HepG2 (cell line): ENCODE measurements around the gene CCDC88B. TPM values are rescaled to one million over a fixed set of nuclear protein-coding genes. Genes with fewer than 3 reads are reported as not detected.

Experiments used
- AGO1 ChIP-seq: fragments of 200-400 bp; formaldehyde crosslinking; IDR thresholded peaks from 2 replicates; pipeline ENCODE4 v1.6.1; 2017; ENCODE audit warnings: mild to moderate bottlenecking, low read depth, low read length, moderate library complexity; ENCODE audit not compliant: poor library complexity, severe bottlenecking
- ATF1 ChIP-seq: IDR thresholded peaks from 2 replicates; pipeline ENCODE4 v1.6.1; 2016; ENCODE audit warnings: mild to moderate bottlenecking, control low read depth
- CBX2 ChIP-seq, 2 experiments: fragments of 200-600 bp in 1 of 2; sonication (generic); formaldehyde crosslinking in 1 of 2; IDR thresholded peaks; 2 replicates each; pipeline versions ENCODE4 v1.7.0 to v1.8.1; 2018 to 2022; ENCODE audit warnings: low read depth in 2 of 2, low read length in 1 of 2, mild to moderate bottlenecking in 1 of 2, missing genetic modification reagents in 1 of 2
- ESRRA ChIP-seq: sonication (generic); formaldehyde crosslinking; IDR thresholded peaks from 2 replicates; pipeline ENCODE4 v1.5.1; 2020; ENCODE audit warnings: mild to moderate bottlenecking, low read depth, missing genetic modification reagents
- HCFC1 ChIP-seq: fragments of 150-350 bp; IDR thresholded peaks from 2 replicates; pipeline ENCODE4 v1.6.1; 2014; ENCODE audit warnings: low read depth, low read length
- HNRNPH1 ChIP-seq: fragments of 200-400 bp; formaldehyde crosslinking; optimal IDR thresholded peaks from 2 replicates; pipeline ENCODE3; 2017; ENCODE audit warnings: mild to moderate bottlenecking, low read depth, low read length
- MIER2 ChIP-seq: IDR thresholded peaks from 2 replicates; pipeline ENCODE4 v1.6.1; 2016; ENCODE audit warnings: missing biosample characterization, missing genetic modification reagents
- MZF1 ChIP-seq: sonication (generic); formaldehyde crosslinking; IDR thresholded peaks from 2 replicates; pipeline ENCODE4 v1.8.1; 2023; ENCODE audit warnings: mild to moderate bottlenecking, missing genetic modification reagents, borderline replicate concordance
- NR2F6 ChIP-seq, 2 experiments: IDR thresholded peaks; 2 replicates each; pipeline ENCODE4 v1.6.1; 2016; ENCODE audit warnings: antibody characterized with exemption in 1 of 2, mild to moderate bottlenecking in 1 of 2
- PAWR ChIP-seq: sonication (generic); formaldehyde crosslinking; IDR thresholded peaks from 2 replicates; pipeline ENCODE4 v1.4.0; 2020; ENCODE audit warnings: missing genetic modification reagents, mild to moderate bottlenecking, borderline replicate concordance
- SALL1 ChIP-seq: sonication (generic); formaldehyde crosslinking; IDR thresholded peaks from 2 replicates; pipeline ENCODE4 v1.8.0; 2022; ENCODE audit warnings: mild to moderate bottlenecking, missing genetic modification reagents
- SCMH1 ChIP-seq: sonication (generic); formaldehyde crosslinking; IDR thresholded peaks from 2 replicates; pipeline ENCODE4 v1.9.0; 2021; ENCODE audit warnings: missing genetic modification reagents, mild to moderate bottlenecking, borderline replicate concordance
- SP4 ChIP-seq: sonication (generic); formaldehyde crosslinking; IDR thresholded peaks from 2 replicates; pipeline ENCODE4 v1.8.1; 2023; ENCODE audit warnings: mild to moderate bottlenecking, missing genetic modification reagents
- SPEN ChIP-seq: sonication (generic); formaldehyde crosslinking; IDR thresholded peaks from 2 replicates; pipeline ENCODE4 v1.5.1; 2020; ENCODE audit warnings: low read depth, mild to moderate bottlenecking, missing genetic modification reagents
- SRSF4 ChIP-seq: fragments of 200-400 bp; formaldehyde crosslinking; IDR thresholded peaks from one replicate; pipeline ENCODE4 v1.6.1; 2018; ENCODE audit warnings: mild to moderate bottlenecking, low read depth, low read length, moderate library complexity; ENCODE audit not compliant: poor library complexity, severe bottlenecking
- TAF15 ChIP-seq: fragments of 200-400 bp; formaldehyde crosslinking; IDR thresholded peaks from one replicate; pipeline ENCODE4 v1.6.1; 2018; ENCODE audit warnings: mild to moderate bottlenecking, low read depth, low read length; ENCODE audit not compliant: poor library complexity, severe bottlenecking
- ZNF225 ChIP-seq: sonication (generic); formaldehyde crosslinking; IDR thresholded peaks from 2 replicates; pipeline ENCODE4 v1.4.0; 2020; ENCODE audit warnings: mild to moderate bottlenecking, missing genetic modification reagents
- ZNF44 ChIP-seq: sonication (generic); formaldehyde crosslinking; IDR thresholded peaks from 2 replicates; pipeline ENCODE4 v1.5.1; 2020; ENCODE audit warnings: mild to moderate bottlenecking, missing genetic modification reagents
- ZNF563 ChIP-seq: sonication (generic); formaldehyde crosslinking; IDR thresholded peaks from 2 replicates; pipeline ENCODE4 v1.8.0; 2022; ENCODE audit warnings: mild to moderate bottlenecking, moderate library complexity, missing genetic modification reagents
- ZNF570 ChIP-seq: sonication (generic); formaldehyde crosslinking; IDR thresholded peaks from 2 replicates; pipeline ENCODE4 v1.4.0; 2020; ENCODE audit warnings: mild to moderate bottlenecking, missing genetic modification reagents, borderline replicate concordance
- ZNF773 ChIP-seq: sonication (generic); formaldehyde crosslinking; IDR thresholded peaks from 2 replicates; pipeline ENCODE4 v1.4.0; 2020; ENCODE audit warnings: missing genetic modification reagents, borderline replicate concordance
- ZNF780A ChIP-seq: sonication (generic); formaldehyde crosslinking; IDR thresholded peaks from 2 replicates; pipeline ENCODE4 v1.8.0; 2022; ENCODE audit warnings: mild to moderate bottlenecking, missing genetic modification reagents, moderate library complexity
- polyA plus RNA-seq, 8 experiments: library from polyadenylated mRNA; depleted of rRNA in 3 of 8; stranded (reverse) in 7 of 8; unstranded in 1 of 8; fragments of >200 nt; fragmentation: Illumina TruSeq in 4 of 8; extraction: Trizol in 4 of 8; gene quantifications; 2 replicates each; pipeline versions ENCODE4 v1.2.1 to v1.2.3, GENCODE V29; 2011 to 2016; ENCODE audit warnings: low read depth in 4 of 8, missing spikeins in 1 of 8, mixed read lengths in 1 of 8; ENCODE audit not compliant: insufficient read depth in 1 of 8
- total RNA-seq, 5 experiments: library from RNA; depleted of rRNA; stranded (reverse); fragments of >200 nt; fragmentation: Illumina TruSeq; extraction: Trizol; gene quantifications; 2 replicates each; pipeline ENCODE4 v1.2.3, GENCODE V29; 2016; ENCODE audit warnings: low read depth in 1 of 5
- TF ChIP-seq, protein P1 (sequence below): sonication (generic); formaldehyde crosslinking; IDR thresholded peaks from 2 replicates; pipeline ENCODE4 v1.4.0; 2020; ENCODE audit warnings: mild to moderate bottlenecking, missing genetic modification reagents
- TF ChIP-seq, protein P2 (sequence below): sonication (generic); formaldehyde crosslinking; IDR thresholded peaks from 2 replicates; pipeline ENCODE4 v1.4.0; 2020; ENCODE audit warnings: missing genetic modification reagents, borderline replicate concordance
- TF ChIP-seq, protein P3 (sequence below): sonication (generic); formaldehyde crosslinking; IDR thresholded peaks from 2 replicates; pipeline ENCODE4 v1.4.0; 2020; ENCODE audit warnings: missing genetic modification reagents

Gene CCDC88B
- total and polyA plus RNA-seq, 2 of the 13 experiments (the other 11 are each of a cell fraction or from before 2014, with no cell fraction given): 3.6 to 4.8 TPM

DNA sequence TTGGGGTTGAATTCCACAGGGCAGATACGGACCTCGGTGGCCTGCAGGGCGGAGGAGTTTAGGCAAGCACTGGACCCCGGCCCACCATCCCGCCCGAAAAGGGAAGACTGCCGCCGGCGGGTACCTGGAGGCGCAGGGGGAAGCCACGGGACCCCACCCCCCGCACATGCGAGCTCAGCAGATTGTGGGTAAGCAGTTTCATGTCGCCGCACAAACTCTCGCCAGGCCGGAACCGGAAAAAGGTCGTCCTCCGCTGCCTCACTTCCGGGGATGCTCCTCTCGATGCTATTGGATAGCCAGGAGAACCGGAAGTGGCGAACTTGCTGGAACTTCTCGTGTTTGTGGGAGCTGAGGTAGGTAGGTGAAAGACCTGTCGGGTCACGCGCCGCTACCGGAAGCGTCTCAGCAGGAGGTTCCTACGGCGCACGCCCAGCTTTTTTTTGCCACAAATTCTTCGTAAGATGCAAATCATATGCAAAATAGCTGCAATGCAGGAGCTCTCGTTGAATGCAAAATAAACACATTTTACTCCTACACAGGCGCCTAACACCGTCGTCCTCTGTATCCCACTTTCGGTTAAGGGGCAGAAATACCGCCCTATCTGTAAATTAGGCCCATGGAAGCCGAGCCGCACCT, 22.6 kb upstream of the CCDC88B start, which contains the start of gene TRMT112 (continued):
- TF ChIP-seq, protein P1, sequence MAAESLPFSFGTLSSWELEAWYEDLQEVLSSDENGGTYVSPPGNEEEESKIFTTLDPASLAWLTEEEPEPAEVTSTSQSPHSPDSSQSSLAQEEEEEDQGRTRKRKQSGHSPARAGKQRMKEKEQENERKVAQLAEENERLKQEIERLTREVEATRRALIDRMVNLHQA (CRISPR knock-in tag): no peak
- TF ChIP-seq ZNF570 (CRISPR knock-in tag): no peak
- peak; percentile 43; the same call in 1 of the 2 replicates for TF ChIP-seq HCFC1
- peak; percentile 52; the same call in 1 of the 2 replicates for TF ChIP-seq SALL1 (CRISPR knock-in tag)
- TF ChIP-seq SCMH1 (CRISPR knock-in tag): no peak
- peak; percentile 70 for TF ChIP-seq AGO1
- TF ChIP-seq SP4 (CRISPR knock-in tag): peak; percentile 83
- no peak for TF ChIP-seq ZNF780A (CRISPR knock-in tag)
- TF ChIP-seq ZNF225 (CRISPR knock-in tag): peak; percentile 81; the same call in 1 of the 2 replicates
- TF ChIP-seq, protein P2, sequence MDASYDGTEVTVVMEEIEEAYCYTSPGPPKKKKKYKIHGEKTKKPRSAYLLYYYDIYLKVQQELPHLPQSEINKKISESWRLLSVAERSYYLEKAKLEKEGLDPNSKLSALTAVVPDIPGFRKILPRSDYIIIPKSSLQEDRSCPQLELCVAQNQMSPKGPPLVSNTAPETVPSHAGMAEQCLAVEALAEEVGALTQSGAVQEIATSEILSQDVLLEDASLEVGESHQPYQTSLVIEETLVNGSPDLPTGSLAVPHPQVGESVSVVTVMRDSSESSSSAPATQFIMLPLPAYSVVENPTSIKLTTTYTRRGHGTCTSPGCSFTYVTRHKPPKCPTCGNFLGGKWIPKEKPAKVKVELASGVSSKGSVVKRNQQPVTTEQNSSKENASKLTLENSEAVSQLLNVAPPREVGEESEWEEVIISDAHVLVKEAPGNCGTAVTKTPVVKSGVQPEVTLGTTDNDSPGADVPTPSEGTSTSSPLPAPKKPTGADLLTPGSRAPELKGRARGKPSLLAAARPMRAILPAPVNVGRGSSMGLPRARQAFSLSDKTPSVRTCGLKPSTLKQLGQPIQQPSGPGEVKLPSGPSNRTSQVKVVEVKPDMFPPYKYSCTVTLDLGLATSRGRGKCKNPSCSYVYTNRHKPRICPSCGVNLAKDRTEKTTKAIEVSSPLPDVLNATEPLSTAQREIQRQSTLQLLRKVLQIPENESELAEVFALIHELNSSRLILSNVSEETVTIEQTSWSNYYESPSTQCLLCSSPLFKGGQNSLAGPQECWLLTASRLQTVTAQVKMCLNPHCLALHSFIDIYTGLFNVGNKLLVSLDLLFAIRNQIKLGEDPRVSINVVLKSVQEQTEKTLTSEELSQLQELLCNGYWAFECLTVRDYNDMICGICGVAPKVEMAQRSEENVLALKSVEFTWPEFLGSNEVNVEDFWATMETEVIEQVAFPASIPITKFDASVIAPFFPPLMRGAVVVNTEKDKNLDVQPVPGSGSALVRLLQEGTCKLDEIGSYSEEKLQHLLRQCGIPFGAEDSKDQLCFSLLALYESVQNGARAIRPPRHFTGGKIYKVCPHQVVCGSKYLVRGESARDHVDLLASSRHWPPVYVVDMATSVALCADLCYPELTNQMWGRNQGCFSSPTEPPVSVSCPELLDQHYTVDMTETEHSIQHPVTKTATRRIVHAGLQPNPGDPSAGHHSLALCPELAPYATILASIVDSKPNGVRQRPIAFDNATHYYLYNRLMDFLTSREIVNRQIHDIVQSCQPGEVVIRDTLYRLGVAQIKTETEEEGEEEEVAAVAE (CRISPR knock-in tag): no peak
- no peak; the same call in none of the 2 replicates for TF ChIP-seq SPEN
- no peak for TF ChIP-seq MIER2
- 0 out of 2 replicates have a peak, but pooled peaks have one; percentile 29 for TF ChIP-seq ZNF563 (CRISPR knock-in tag)
- TF ChIP-seq TAF15: no peak
- TF ChIP-seq SRSF4: no peak
- no peak for TF ChIP-seq CBX2 (IDR thresholded peaks at IDR 0.05; ENCODE audit: low read depth, low read length)
- no peak for TF ChIP-seq CBX2 (CRISPR knock-in tag; IDR thresholded peaks at IDR 0.05; ENCODE audit: low read depth)
- TF ChIP-seq ZNF44 (CRISPR knock-in tag): peak; percentile 95
- no peak; the same call in 1 of the 2 replicates for TF ChIP-seq ESRRA (CRISPR knock-in tag)
- TF ChIP-seq HNRNPH1: no peak
- TF ChIP-seq, protein P3, sequence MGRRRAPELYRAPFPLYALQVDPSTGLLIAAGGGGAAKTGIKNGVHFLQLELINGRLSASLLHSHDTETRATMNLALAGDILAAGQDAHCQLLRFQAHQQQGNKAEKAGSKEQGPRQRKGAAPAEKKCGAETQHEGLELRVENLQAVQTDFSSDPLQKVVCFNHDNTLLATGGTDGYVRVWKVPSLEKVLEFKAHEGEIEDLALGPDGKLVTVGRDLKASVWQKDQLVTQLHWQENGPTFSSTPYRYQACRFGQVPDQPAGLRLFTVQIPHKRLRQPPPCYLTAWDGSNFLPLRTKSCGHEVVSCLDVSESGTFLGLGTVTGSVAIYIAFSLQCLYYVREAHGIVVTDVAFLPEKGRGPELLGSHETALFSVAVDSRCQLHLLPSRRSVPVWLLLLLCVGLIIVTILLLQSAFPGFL (CRISPR knock-in tag): no peak
- TF ChIP-seq NR2F6 (IDR thresholded peaks at IDR 0.05): no peak
- no peak for TF ChIP-seq NR2F6 (CRISPR knock-in tag; IDR thresholded peaks at IDR 0.05)
- TF ChIP-seq PAWR (CRISPR knock-in tag): no peak
- no peak for TF ChIP-seq MZF1 (CRISPR knock-in tag)
- TF ChIP-seq ZNF773 (CRISPR knock-in tag): no peak
- peak; percentile 90 for TF ChIP-seq ATF1 (CRISPR knock-in tag)
